Measurements from ENCODE around the gene HDGF.

Gene HDGF

DNA sequence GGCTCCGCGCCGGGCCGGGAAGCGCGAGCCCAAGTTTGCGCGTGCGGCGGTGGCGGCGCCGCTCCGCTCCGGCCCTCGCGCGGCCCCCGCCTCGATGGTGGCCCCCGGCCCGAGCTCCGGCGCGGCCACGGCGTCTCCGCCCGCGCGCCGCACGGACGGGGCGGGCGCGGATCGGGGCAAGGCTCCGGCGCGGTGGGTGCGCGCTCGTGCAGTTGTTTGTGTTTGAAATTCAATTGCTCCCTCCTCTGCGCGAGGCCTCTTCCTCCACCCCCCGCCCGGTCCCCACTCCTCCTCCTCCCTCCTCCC, at the start of gene HDGF:
Gene HDGF (minus strand): TSS at position 225 of the 306 bp plus-strand sequence. CDS start 246 bp downstream, outside the sequence.
- DNase-seq: no peak

DNA sequence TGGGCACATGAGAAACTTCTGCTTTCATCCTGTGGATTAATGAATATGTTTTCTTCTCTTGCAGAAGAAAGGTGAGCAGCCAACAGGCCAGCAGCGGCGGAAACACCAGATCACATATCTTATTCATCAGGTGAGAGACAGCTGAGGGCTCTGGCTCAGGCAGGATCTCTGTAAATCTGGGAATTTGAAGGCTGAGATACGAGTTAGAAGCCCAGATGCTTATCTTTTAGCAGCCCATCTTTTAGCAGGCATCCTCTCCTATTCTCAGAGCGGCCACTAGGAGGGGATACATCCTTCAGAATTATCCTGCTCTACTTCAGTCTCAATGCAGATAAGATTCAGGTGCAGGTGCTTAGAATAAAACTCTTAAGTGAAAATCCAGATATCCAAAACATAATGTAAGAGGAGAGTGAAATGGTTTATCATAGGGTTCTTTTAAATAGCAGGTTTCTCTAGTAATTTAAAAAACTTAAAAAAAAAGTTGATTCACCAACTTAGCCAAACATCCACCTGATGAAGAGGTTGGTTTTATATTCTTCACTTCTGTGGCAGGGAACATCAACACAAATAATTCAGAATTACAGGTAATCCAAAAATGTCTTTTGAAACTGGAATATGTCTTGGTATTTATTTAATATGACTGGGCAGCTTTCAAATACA, 45.9 kb upstream of the HDGF start:
- DNase-seq: peak; percentile 20 to 50

- no peak for DNase-seq
These were observed 45.0 kb upstream of the HDGF start for GRCh38 chr1:156796340-156797097.

- no peak for DNase-seq
These were observed 44.3 kb upstream of the HDGF start for GRCh38 chr1:156795787-156796186.

DNA sequence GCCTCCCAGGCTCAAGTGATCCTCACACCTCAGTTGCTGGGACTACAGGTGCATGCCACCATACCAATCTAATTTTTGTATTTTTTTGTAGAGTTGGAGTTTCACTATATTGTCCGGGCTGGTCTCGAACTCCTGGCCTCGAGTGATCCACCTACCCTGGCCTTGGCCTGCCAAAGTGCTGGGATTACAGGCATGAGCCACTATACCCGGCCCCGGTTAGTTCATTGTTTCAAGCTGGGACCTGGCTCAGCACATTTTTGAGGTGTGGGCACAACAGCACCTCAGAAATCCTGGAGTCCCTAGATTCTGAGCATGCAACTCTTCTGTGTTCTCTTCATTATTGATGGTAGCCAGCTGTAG, 43.9 kb upstream of the HDGF start:
- no peak for DNase-seq

GRCh38 chr1:156794506-156795373, 43.3 kb upstream of the HDGF start:
- no peak for DNase-seq

- no peak for DNase-seq
These were observed 38.3 kb upstream of the HDGF start for GRCh38 chr1:156789621-156790318.

DNA sequence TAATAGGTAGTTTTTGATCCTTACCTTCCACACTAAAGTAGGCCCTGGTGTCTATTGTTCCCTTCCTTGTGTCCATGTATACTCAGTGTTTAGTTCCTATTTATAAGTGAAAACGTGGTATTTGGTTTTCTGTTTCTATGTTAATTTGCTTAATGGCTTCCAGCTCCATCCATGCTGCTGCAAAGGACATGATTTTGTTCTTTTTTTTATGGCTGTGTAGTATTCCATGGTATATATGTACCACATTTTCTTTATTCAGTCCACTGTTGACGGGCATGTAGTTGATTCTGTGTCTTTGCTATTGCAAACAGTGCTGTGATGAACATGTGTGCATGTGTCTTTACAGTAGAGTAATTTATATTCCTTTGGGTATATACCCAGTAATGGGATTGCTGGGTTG, 36.7 kb upstream of the HDGF start:
- no peak for DNase-seq

DNA sequence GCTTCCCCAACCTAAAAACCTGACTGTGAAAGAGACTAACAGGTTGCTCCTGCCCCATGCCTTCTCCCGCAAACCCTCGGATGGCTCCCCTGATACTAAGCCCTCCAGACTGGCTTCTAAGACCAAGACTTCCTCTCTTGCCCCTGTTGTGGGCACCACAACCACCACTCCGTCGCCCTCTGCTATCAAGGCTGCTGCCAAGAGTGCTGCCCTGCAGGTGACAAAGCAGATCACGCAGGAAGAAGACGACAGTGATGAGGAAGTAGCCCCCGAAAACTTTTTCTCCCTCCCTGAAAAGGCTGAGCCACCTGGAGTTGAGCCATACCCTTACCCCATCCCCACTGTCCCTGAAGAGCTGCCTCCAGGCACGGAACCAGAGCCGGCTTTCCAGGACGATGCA, 35.2 kb upstream of the HDGF start:
- no peak for DNase-seq

GRCh38 chr1:156785458-156785857, 34.0 kb upstream of the HDGF start:
- no peak for DNase-seq

- DNase-seq: no peak
These were observed 30.2 kb upstream of the HDGF start for GRCh38 chr1:156781585-156782186.

- DNase-seq: no peak
These were observed 26.1 kb upstream of the HDGF start for GRCh38 chr1:156777573-156777972.

- no peak for DNase-seq
These were observed 25.5 kb upstream of the HDGF start for GRCh38 chr1:156776942-156777341.

- no peak for DNase-seq
These were observed 24.3 kb upstream of the HDGF start for GRCh38 chr1:156775799-156776198.

DNA sequence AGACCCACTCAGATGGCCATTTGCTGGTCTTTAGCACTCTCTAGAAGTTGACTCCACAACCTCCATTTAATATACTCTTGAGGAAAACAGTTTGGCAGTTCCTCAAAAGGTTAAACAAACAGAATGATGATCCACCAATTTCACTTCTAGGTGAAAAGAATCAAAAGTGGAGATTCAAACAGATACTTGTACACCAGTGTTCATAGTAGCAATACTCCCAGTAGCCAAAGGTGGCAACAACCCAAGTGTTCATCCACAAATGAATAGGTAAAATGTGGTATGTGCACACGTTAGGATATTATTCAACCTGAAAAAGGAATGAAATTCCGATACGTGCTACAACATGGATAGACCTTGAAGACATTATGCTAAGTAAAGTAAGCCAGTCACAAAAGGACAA, 22.1 kb upstream of the HDGF start:
- DNase-seq: no peak

DNA sequence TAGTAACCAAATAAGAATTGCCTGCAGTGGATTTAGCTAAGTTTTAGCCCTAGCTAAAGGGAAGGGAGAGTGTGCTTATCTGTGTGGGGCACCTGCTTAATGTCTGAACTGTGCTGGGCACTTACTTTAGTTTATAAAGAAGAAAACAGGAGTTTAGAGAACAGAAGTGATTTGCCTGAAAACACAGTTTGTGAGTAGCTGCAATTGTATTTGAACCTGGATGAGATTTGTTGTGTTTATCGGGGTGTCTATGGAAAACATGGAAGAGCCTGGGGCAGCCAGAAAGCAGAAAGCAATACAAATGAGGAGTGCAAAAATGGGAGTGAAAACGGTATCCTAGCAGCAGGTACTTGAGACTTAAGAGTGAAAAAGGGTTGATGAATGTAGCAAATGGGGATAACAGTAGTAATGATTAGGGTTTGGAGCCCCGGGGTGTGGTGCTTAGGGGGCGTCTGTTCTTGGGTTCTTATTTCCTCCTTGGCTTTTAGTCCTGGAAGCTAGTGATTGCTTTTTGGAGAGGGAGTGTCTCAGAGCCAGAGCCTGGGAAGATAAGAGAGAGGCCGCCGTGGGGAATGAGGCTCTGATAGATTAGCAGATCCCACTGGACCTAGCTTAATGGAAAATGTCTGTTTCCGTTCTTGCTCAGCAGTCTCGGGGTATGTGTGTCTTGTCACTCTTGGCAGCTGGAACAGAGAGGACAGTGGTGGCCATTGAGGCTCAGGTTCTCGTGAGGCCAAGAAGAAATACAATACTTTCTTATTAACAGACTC, 21.4 kb upstream of the HDGF start:
- DNase-seq: no peak

DNA sequence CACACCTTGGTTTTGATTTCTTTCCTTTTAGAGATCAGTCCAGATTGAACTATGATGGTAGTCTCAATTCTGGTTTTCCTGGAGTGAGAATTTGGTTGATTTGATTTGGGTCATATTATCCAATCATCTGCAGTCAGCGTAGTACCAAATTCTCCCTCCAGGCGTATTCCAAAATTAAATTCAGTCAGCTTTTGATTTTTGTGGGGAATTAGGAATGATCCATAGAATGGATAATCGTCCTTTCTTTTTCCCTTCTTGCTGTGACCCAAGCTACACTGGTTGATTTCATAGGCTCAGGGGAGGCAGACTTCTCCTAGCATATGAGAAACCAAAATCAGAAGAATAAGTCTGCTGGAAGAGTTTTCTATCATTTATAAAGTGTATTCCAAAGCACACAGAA, 20.7 kb upstream of the HDGF start:
- DNase-seq: no peak

DNA sequence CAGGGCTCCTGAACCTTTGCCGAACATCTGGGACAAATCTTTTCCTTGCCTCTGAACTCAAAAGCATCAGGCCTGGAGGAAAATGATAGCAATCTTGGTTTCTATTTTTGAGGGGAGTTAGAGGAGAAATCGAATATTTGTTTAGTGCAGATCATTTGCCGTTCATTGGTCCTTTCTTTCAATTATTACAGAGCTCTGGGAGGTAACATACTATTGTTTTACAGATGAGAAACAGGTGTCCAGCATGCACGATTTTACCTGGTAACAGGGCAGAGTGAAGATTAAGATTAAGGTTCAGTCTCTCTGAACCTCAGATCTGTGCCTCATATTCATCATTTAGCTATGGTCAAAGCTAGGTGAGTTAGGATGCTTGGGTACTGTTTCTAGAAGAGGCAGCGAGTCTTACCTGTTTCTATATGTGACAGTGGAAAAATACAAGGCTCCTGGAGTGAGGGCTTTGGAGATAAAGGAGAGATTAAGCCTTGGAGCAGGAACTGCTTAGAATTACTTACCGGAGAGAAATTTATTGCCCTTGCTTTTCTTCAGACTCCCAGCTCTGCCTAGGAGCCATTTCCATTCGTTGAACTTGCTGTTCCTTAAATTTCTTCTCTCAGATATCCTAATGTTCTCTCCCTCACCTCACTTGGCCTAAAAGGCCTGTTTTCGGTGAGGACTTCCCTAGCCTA, 17.3 kb upstream of the HDGF start:
- no peak for DNase-seq

GRCh38 chr1:156767879-156768604, 16.6 kb upstream of the HDGF start:
- no peak for DNase-seq

- DNase-seq: peak; percentile 99 to 100
These were observed 15.8 kb upstream of the HDGF start, which contains the start of gene PRCC for GRCh38 chr1:156767101-156767878. PRCC (plus strand) TSS chr1:156767535; CDS start chr1:156767772, 237 bp downstream.
